GM19452 (cell line): ENCODE measurements around the gene GP1BA.

Experiments used
- ATAC-seq: cut with Tn5 transposase; IDR thresholded peaks from one replicate; pipeline ENCODE4 v1.9.1; 2021; ENCODE audit not compliant: unreplicated experiment

The GP1BA gene

GRCh38 chr17:4971826-4972225 lies 39.7 kb downstream of the GP1BA start:
- ATAC-seq, result no peak

- ATAC-seq, result no peak
These were observed 40.2 kb downstream of the GP1BA start for GRCh38 chr17:4972322-4972721.

GRCh38 chr17:4972752-4973151 lies 40.7 kb downstream of the GP1BA start:
- ATAC-seq, result no peak

GRCh38 chr17:4973256-4974114 lies 41.4 kb downstream of the GP1BA start:
- ATAC-seq, result no peak

- no peak for ATAC-seq
These were observed 42.1 kb downstream of the GP1BA start for GRCh38 chr17:4974115-4974670.

- no peak for ATAC-seq
These were observed 46.6 kb downstream of the GP1BA start for GRCh38 chr17:4978726-4979125.

GRCh38 chr17:4980644-4981216 lies 48.7 kb downstream of the GP1BA start:
- no peak for ATAC-seq

- no peak for ATAC-seq
These were observed 50.2 kb downstream of the GP1BA start for GRCh38 chr17:4982305-4982704.
